Large intestine (tissue), 3 donors: Measurements from ENCODE around the gene ZIC5. TPM values are rescaled to one million over a fixed set of nuclear protein-coding genes. Genes with fewer than 3 reads are reported as not detected.

Source experiments
- DNase-seq, 2 donors: peaks; one replicate each; pipeline versions ENCODE4 v3.0.0 to v3.0.0-alpha.2; 2013
- H3K27ac ChIP-seq: one replicate; pipeline ENCODE4 v1.5.1; 2013; ENCODE audit warnings: low read length
- H3K27me3 ChIP-seq: 2 replicates; pipeline ENCODE4 v1.6.1; 2013; ENCODE audit warnings: low read length; ENCODE audit not compliant: control insufficient read depth, insufficient read depth
- H3K36me3 ChIP-seq: 2 replicates; pipeline ENCODE4 v1.6.1; 2013; ENCODE audit warnings: low read length; ENCODE audit not compliant: control insufficient read depth, insufficient read depth
- H3K4me1 ChIP-seq: one replicate; pipeline ENCODE4 v1.6.1; 2013; ENCODE audit warnings: low read length; ENCODE audit not compliant: control insufficient read depth, insufficient read depth
- H3K4me3 ChIP-seq: one replicate; pipeline ENCODE4 v1.5.1; 2013; ENCODE audit warnings: low read length
- H3K9me3 ChIP-seq: one replicate; pipeline ENCODE4 v1.6.1; 2013; ENCODE audit warnings: mild to moderate bottlenecking, low read depth, low read length, moderate library complexity; ENCODE audit not compliant: control insufficient read depth
- WGBS: methylation state at CpG from one replicate; pipeline ENCODE4 v1.1.5; 2013; ENCODE audit warnings: low lambda C conversion rate; ENCODE audit not compliant: insufficient coverage; 5-methylcytosine and 5-hydroxymethylcytosine counted together
- polyA plus RNA-seq: library from polyadenylated mRNA; unstranded; fragments of 120-200 nt; gene quantifications from one replicate; pipeline ENCODE4 v1.2.1, GENCODE V29; 2013

ZIC5 gene
- polyA plus RNA-seq, 1 donor = 0.01 TPM

- Histone ChIP-seq H3K4me3 (no peak overlapping the region), H3K27me3 (peaks cover 92% of the 10 kb centered on the region), H3K36me3 (no peaks in the 10 kb centered on the region), H3K27ac (no peak overlapping the region), H3K4me1 (peaks cover 2% of the 10 kb centered on the region), H3K9me3 (peaks cover 9% of the 10 kb centered on the region)
- no CpG with 5 or more reads among the region's 18 CpGs for WGBS
- DNase-seq = no peak
Measured at GRCh38 chr13:99974296-99974938, 2.9 kb upstream of the ZIC5 start.

DNA sequence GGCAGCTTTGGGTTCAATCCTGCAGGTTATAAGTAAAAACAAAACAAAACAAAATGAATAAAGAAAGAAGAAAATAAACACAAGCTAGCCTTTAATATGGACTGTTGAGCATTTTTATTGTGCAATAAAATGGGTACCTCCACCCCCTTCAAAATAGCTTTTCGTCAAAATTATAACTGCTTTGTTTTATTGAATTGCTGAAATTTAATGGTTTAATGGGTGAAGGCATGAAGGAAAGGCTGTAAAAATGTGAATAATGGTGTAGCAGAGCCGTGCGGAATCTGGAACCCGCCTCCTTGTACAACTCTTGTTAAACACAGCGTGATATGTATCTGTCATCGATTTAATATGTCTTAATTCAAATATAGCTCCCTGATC, 2.2 kb upstream of the ZIC5 start:
- H3K36me3 ChIP-seq = no peaks in the 10 kb centered on the region
- no peak overlapping the region for H3K4me3 ChIP-seq
- H3K9me3 ChIP-seq = peaks cover 12% of the 10 kb centered on the region
- H3K27ac ChIP-seq = no peak overlapping the region
- peaks cover 92% of the 10 kb centered on the region for H3K27me3 ChIP-seq
- no peak for DNase-seq
- H3K4me1 ChIP-seq = peaks cover 4% of the 10 kb centered on the region
- no CpG with 5 or more reads among the region's 6 CpGs for WGBS

GRCh38 chr13:99973163-99973807, 1.7 kb upstream of the ZIC5 start:
- no peaks in the 10 kb centered on the region for H3K36me3 ChIP-seq
- WGBS = 10% methylated on average over 4 of the region's 11 CpGs
- H3K4me1 ChIP-seq = peaks cover 6% of the 10 kb centered on the region
- H3K4me3 ChIP-seq = no peak overlapping the region
- H3K27ac ChIP-seq = no peak overlapping the region
- no peak for DNase-seq
- peaks cover 92% of the 10 kb centered on the region for H3K27me3 ChIP-seq
- peaks cover 13% of the 10 kb centered on the region for H3K9me3 ChIP-seq

GRCh38 chr13:99972190-99972731, 694 bp upstream of the ZIC5 start:
- H3K4me1 ChIP-seq = peaks cover 9% of the 10 kb centered on the region
- H3K36me3 ChIP-seq = no peaks in the 10 kb centered on the region
- DNase-seq = no peak
- peaks cover 15% of the 10 kb centered on the region for H3K9me3 ChIP-seq
- H3K4me3 ChIP-seq = no peak overlapping the region
- H3K27me3 ChIP-seq = peaks cover 91% of the 10 kb centered on the region
- WGBS = 0% methylated on average over 2 of the region's 18 CpGs
- no peak overlapping the region for H3K27ac ChIP-seq

- Histone ChIP-seq H3K27me3 (peaks cover 91% of the 10 kb centered on the region), H3K9me3 (peaks cover 15% of the 10 kb centered on the region), H3K36me3 (no peaks in the 10 kb centered on the region), H3K4me1 (peaks cover 9% of the 10 kb centered on the region), H3K27ac (no peak overlapping the region), H3K4me3 (no peak overlapping the region)
- WGBS = no CpG with 5 or more reads among the region's 118 CpGs
- no peak for DNase-seq
Measured at GRCh38 chr13:99970651-99971575, 654 bp downstream of the ZIC5 start.

DNA sequence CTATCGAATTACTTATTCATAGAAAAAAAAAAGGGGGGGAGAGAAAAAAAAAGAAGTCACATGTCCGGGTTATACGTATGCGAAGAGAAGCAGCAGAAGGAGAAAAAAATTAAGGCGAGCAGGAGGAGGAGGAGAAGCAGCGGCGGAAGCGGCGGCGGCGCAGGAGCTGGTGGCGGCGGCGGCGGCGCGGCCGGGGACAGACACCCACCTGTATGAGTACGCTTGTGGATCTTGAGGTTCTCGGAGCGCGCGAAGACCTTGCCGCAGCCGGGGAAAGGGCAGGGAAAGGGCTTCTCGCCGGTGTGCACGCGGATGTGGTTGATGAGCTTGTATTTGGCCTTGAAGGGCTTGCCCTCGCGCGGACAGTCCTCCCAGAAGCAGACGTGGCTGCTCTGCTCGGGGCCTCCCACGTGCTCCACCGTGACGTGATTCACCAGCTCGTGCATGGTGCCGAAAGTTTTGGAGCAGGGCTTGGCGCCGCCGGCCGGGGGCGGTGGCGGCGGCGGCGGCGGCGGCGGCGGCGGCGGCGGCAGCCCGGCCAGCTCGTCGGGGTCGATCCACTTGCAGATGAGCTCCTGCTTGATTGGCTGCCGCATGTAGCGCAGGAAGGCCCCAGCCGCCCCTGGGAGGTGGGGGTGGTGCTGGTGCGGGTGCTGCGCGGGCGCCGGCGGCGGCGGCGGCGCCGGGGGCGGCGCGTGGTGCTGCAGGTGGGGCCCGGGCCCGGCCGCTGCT, 1.5 kb downstream of the ZIC5 start:
- H3K27ac ChIP-seq = no peak overlapping the region
- no peak for DNase-seq
- peaks cover 9% of the 10 kb centered on the region for H3K4me1 ChIP-seq
- WGBS = 0% methylated on average over 2 of the region's 79 CpGs
- H3K27me3 ChIP-seq = peaks cover 91% of the 10 kb centered on the region
- H3K36me3 ChIP-seq = no peaks in the 10 kb centered on the region
- H3K4me3 ChIP-seq = no peak overlapping the region
- peaks cover 13% of the 10 kb centered on the region for H3K9me3 ChIP-seq

DNA sequence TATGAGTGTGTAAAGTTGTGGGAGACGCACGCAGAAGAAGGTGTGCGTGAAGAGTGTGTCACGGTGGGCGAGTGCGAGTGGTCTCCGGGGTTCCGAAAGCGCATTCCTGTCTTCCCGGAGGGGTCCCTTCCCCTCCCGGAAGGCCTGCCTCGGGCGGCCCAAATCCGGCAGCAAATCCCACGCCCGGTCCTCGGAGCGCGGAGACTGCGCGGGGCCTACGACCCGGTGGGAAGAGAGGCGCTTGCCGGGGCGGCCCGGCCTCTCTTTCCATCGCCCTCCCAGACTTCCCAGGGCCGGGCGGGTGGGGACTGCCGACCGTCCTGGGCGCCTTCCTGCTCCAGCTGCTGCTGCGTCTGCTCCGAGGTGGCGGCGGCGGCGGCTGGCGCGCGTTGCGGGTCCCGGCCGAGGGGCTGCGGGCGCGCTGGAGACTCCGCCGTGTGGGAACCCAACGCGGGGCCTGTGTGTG, 2.1 kb downstream of the ZIC5 start:
- no peak for DNase-seq
- Histone ChIP-seq H3K27me3 (peaks cover 91% of the 10 kb centered on the region), H3K9me3 (peaks cover 13% of the 10 kb centered on the region), H3K4me1 (peaks cover 9% of the 10 kb centered on the region), H3K27ac (no peak overlapping the region), H3K36me3 (no peaks in the 10 kb centered on the region), H3K4me3 (no peak overlapping the region)
- no CpG with 5 or more reads among the region's 52 CpGs for WGBS

- H3K36me3 ChIP-seq = no peaks in the 10 kb centered on the region
- peak in 1 of 2 donors; percentile 46 for DNase-seq
- H3K4me1 ChIP-seq = peaks cover 9% of the 10 kb centered on the region
- H3K9me3 ChIP-seq = peaks cover 13% of the 10 kb centered on the region
- H3K27ac ChIP-seq = no peak overlapping the region
- no CpG with 5 or more reads among the region's 81 CpGs for WGBS
- H3K27me3 ChIP-seq = peaks cover 91% of the 10 kb centered on the region
- no peak overlapping the region for H3K4me3 ChIP-seq
Measured at GRCh38 chr13:99968521-99969452, 2.8 kb downstream of the ZIC5 start.

- WGBS = no CpG with 5 or more reads among the region's 58 CpGs
- Histone ChIP-seq H3K36me3 (no peaks in the 10 kb centered on the region), H3K4me1 (peaks cover 9% of the 10 kb centered on the region), H3K4me3 (no peak overlapping the region), H3K9me3 (peaks cover 13% of the 10 kb centered on the region), H3K27me3 (peaks cover 85% of the 10 kb centered on the region), H3K27ac (no peak overlapping the region)
- peak in 1 of 2 donors; percentile 19 for DNase-seq
Measured at GRCh38 chr13:99967869-99968520, 3.6 kb downstream of the ZIC5 start.
